UCSD-AML1 (cell line): ENCODE measurements around the gene UPB1.
A peak's percentile ranks its signal among the peaks of the same experiment; 100 is the strongest.

ENCODE experiments used
- DNase-seq: peaks from one replicate; lab custom pipeline; 2025; ENCODE audit not compliant: unreplicated experiment; lab: John Stamatoyannopoulos, UW

UPB1 gene

GRCh38 chr22:24494528-24495364 is at the start of gene UPB1:
TSS of gene UPB1 (plus strand) at chr22:24495332. CDS start at chr22:24495404, 72 bp downstream.
- DNase-seq: no peak

- DNase-seq: no peak
These were observed 49.5 kb upstream of the UPB1 start for GRCh38 chr22:24445481-24446259.

GRCh38 chr22:24446260-24446611 is 48.9 kb upstream of the UPB1 start:
- DNase-seq: no peak

GRCh38 chr22:24450610-24451009 is 44.5 kb upstream of the UPB1 start:
- DNase-seq: peak; percentile 73

- DNase-seq: no peak
These were observed 44.0 kb upstream of the UPB1 start for GRCh38 chr22:24451162-24451561.

GRCh38 chr22:24453853-24454252 is 41.3 kb upstream of the UPB1 start:
- no peak for DNase-seq

- DNase-seq: no peak
These were observed 40.1 kb upstream of the UPB1 start for GRCh38 chr22:24455039-24455438.

- no peak for DNase-seq
These were observed 39.2 kb upstream of the UPB1 start for GRCh38 chr22:24455751-24456426.

GRCh38 chr22:24457894-24458420 is 37.2 kb upstream of the UPB1 start:
- no peak for DNase-seq

- no peak for DNase-seq
These were observed 35.2 kb upstream of the UPB1 start for GRCh38 chr22:24459911-24460310.

GRCh38 chr22:24460418-24461089 is 34.6 kb upstream of the UPB1 start:
- DNase-seq: no peak

- DNase-seq: no peak
These were observed 31.9 kb upstream of the UPB1 start for GRCh38 chr22:24463071-24463760.

GRCh38 chr22:24465566-24465965 is 29.6 kb upstream of the UPB1 start:
- DNase-seq: no peak

GRCh38 chr22:24465975-24466374 is 29.2 kb upstream of the UPB1 start:
- DNase-seq: no peak

- DNase-seq: no peak
These were observed 28.3 kb upstream of the UPB1 start for GRCh38 chr22:24466716-24467328.

GRCh38 chr22:24467340-24467739 is 27.8 kb upstream of the UPB1 start:
- no peak for DNase-seq

GRCh38 chr22:24471570-24471969 is 23.6 kb upstream of the UPB1 start:
- no peak for DNase-seq

- no peak for DNase-seq
These were observed 21.8 kb upstream of the UPB1 start for GRCh38 chr22:24473284-24473683.

GRCh38 chr22:24474221-24474620 is 20.9 kb upstream of the UPB1 start:
- no peak for DNase-seq
